ENCODE data around the gene AHCTF1.

AHCTF1 gene

DNA sequence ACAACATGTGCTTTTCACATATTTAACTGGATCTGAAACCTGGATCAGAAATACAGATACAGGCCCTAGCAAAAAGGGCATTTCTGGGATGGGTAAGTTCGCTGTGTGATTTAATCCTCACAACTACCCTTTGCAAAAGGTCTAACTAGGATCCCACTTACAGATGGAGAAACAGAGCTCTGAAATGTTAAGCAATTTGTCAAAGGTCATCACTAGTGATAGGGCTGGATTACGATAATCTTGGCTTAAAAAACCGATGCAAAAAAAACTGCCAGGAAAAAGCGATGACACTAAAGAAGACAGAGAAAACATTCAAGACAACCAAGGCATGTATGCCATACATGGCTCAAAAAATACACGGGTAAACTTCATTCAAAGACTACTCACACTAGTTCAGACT is 29.9 kb downstream of the AHCTF1 start:
- Histone ChIP-seq H3K9ac (ENCODE audit: low read length) (no peak overlapping the region), H3F3A (ENCODE audit: insufficient read depth) (peaks cover 7% of the 10 kb centered on the region), H3K4me2 (ENCODE audit: low read depth, low read length, poor library complexity, severe bottlenecking) (no peak overlapping the region), H3K9me2 (replicated peaks; ENCODE audit: insufficient read depth, low read length) (no peaks in the 10 kb centered on the region), H3K9me3 (ENCODE audit: insufficient read depth, low read length) (no peaks in the 10 kb centered on the region), H3K36me3 (ENCODE audit: low read length) (peaks cover 57% of the 10 kb centered on the region), H4K20me1 (ENCODE audit: low read depth, low read length) (no peaks in the 10 kb centered on the region; the same call in 1 of the 2 replicates), H3K4me3 (ENCODE audit: insufficient read depth, low read length, poor library complexity, severe bottlenecking) (no peak overlapping the region), H3K27me3 (ENCODE audit: low read length) (no peaks in the 10 kb centered on the region), H3K27ac (ENCODE audit: low read depth, low read length) (no peak overlapping the region), H2AFZ (ENCODE audit: low read depth, low read length, severe bottlenecking) (no peak overlapping the region), H3K79me2 (ENCODE audit: insufficient read depth, low read length) (no peaks in the 10 kb centered on the region)
- TF ChIP-seq EZH2phosphoT487 (conservative IDR thresholded peaks at IDR 0.05; ENCODE audit: low read length) = no peak
- TF ChIP-seq, protein P1, sequence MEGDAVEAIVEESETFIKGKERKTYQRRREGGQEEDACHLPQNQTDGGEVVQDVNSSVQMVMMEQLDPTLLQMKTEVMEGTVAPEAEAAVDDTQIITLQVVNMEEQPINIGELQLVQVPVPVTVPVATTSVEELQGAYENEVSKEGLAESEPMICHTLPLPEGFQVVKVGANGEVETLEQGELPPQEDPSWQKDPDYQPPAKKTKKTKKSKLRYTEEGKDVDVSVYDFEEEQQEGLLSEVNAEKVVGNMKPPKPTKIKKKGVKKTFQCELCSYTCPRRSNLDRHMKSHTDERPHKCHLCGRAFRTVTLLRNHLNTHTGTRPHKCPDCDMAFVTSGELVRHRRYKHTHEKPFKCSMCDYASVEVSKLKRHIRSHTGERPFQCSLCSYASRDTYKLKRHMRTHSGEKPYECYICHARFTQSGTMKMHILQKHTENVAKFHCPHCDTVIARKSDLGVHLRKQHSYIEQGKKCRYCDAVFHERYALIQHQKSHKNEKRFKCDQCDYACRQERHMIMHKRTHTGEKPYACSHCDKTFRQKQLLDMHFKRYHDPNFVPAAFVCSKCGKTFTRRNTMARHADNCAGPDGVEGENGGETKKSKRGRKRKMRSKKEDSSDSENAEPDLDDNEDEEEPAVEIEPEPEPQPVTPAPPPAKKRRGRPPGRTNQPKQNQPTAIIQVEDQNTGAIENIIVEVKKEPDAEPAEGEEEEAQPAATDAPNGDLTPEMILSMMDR (IDR thresholded peaks at IDR 0.05; ENCODE audit: insufficient read depth, low read length, poor library complexity, severe bottlenecking) = no peak

DNA sequence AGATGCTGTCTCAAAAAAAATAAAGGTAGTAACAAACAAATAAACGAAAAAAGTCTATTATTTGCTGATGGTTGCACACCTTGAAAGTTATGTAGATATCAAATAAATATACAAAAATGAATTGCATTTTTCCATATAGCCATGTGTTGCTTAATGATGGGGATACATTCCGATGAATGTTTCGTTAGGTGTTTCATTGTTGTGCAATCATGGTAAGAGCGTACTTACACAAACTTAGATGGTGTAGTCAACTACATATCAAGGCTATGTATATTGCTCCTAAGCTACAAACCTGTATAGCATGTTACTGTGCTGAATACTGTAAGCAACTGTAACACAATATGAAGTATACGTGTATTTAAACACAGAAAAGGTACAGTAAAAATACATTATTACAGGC is 34.4 kb downstream of the AHCTF1 start:
- peaks cover 67% of the 10 kb centered on the region for H3K36me3 ChIP-seq (ENCODE audit: low read length)

DNA sequence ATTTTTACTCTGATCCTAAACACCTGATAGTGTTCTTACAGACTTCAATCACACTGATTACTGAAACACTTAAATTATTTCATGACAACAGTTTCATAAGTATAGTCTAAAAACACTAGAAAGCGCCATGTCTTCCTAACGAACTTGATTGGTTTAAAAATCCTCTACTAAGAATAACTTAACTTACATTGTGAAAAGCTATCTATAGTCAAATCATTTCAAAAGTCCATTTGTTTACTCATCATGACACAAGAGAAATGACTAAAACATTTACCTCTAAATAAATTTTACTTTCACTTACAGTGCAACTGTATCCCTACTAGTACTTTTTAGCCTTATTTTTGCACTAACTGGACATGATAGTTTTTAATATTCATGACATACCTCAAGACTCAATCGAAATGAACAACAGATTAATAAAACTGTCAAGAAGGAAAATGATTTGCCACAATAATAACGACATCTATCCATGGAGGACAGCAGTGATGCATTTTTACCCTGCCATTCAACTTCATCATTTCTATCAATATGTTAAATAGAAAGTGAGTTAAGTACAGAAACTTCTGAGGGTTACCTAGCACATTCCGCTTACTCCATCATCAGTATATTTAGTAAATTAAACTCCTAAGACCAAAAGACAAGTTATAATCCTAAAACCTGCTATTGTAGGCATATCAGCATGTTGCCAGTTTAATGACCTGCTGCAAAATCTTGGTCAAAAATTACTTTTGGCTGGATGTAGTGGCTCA is 38.4 kb downstream of the AHCTF1 start:
- Histone ChIP-seq H3K27ac (ENCODE audit: low read depth, low read length) (no peak overlapping the region), H4K20me1 (ENCODE audit: low read depth, low read length) (0 out of 2 replicates have a peak, but pooled peaks cover 6% of the 10 kb centered on the region), H3K9me2 (replicated peaks; ENCODE audit: insufficient read depth, low read length) (no peaks in the 10 kb centered on the region), H3K4me2 (ENCODE audit: low read depth, low read length, poor library complexity, severe bottlenecking) (no peak overlapping the region), H3K36me3 (ENCODE audit: low read length) (peaks cover 69% of the 10 kb centered on the region), H3K9me3 (ENCODE audit: insufficient read depth, low read length) (no peaks in the 10 kb centered on the region), H3K79me2 (ENCODE audit: insufficient read depth, low read length) (no peaks in the 10 kb centered on the region), H3K9ac (ENCODE audit: low read length) (no peak overlapping the region), H3F3A (ENCODE audit: insufficient read depth) (no peaks in the 10 kb centered on the region), H3K27me3 (ENCODE audit: low read length) (no peaks in the 10 kb centered on the region), H3K4me3 (ENCODE audit: insufficient read depth, low read length, poor library complexity, severe bottlenecking) (no peak overlapping the region), H2AFZ (ENCODE audit: low read depth, low read length, severe bottlenecking) (no peak overlapping the region)
- no peak for TF ChIP-seq EZH2phosphoT487 (conservative IDR thresholded peaks at IDR 0.05; ENCODE audit: low read length)
- TF ChIP-seq, protein P1 (IDR thresholded peaks at IDR 0.05; ENCODE audit: insufficient read depth, low read length, poor library complexity, severe bottlenecking) = no peak

More for the DNA sequence above, 34.4 kb downstream of the AHCTF1 start:
- H3K9ac ChIP-seq (ENCODE audit: low read length) = no peak overlapping the region
- H3K79me2 ChIP-seq (ENCODE audit: insufficient read depth, low read length) = no peaks in the 10 kb centered on the region
- no peak overlapping the region for H3K27ac ChIP-seq (ENCODE audit: low read depth, low read length)
- TF ChIP-seq EZH2phosphoT487 (conservative IDR thresholded peaks at IDR 0.05; ENCODE audit: low read length) = no peak
- TF ChIP-seq, protein P1 (IDR thresholded peaks at IDR 0.05; ENCODE audit: insufficient read depth, low read length, poor library complexity, severe bottlenecking) = no peak
- H4K20me1 ChIP-seq (ENCODE audit: low read depth, low read length) = peaks cover 6% of the 10 kb centered on the region; the same call in 1 of the 2 replicates
- no peak overlapping the region for H3K4me2 ChIP-seq (ENCODE audit: low read depth, low read length, poor library complexity, severe bottlenecking)
- no peak overlapping the region for H3K4me3 ChIP-seq (ENCODE audit: insufficient read depth, low read length, poor library complexity, severe bottlenecking)
- H3F3A ChIP-seq (ENCODE audit: insufficient read depth) = peaks cover 7% of the 10 kb centered on the region
- no peak overlapping the region for H2AFZ ChIP-seq (ENCODE audit: low read depth, low read length, severe bottlenecking)
- no peaks in the 10 kb centered on the region for H3K27me3 ChIP-seq (ENCODE audit: low read length)
- H3K9me2 ChIP-seq (replicated peaks; ENCODE audit: insufficient read depth, low read length) = no peaks in the 10 kb centered on the region
- no peaks in the 10 kb centered on the region for H3K9me3 ChIP-seq (ENCODE audit: insufficient read depth, low read length)

All from SU-DHL-6 (cell line).